GM21576 (cell line): ENCODE measurements around the gene SNX9.
A peak's percentile ranks its signal among the peaks of the same experiment; 100 is the strongest.
"Not testable (repeated sequence)": the region's sequence is repeated elsewhere in the genome, so short reads cannot be mapped to it uniquely, and the experiment has no call there.

Experiments used
- ATAC-seq: cut with Tn5 transposase; IDR thresholded peaks from one replicate; pipeline ENCODE4 v1.9.1; 2021; ENCODE audit warnings: mild to moderate bottlenecking, moderate library complexity; ENCODE audit not compliant: unreplicated experiment

The SNX9 gene

DNA sequence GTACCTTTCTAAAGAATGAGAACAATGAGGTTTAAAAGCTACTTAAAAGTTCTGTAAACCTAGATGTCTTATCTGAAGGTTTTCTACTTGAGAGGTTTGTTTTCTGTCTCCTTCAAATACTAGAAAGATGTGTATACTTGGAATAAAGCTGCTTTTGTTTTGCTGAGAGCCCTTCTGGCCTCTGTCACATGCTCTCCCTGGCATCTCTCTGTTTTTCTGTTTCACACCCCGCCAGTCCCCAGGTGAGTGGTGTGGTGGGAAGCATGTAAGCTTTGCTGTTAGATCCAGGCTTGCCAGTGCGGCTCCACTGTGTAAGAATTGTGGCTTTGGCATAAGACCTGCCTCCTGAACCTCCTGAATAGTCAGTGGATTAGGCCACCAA is 56.8 kb downstream of the SNX9 start:
- peak; percentile 39 for ATAC-seq

GRCh38 chr6:157880534-157880933 is 57.5 kb downstream of the SNX9 start:
- no peak for ATAC-seq

DNA sequence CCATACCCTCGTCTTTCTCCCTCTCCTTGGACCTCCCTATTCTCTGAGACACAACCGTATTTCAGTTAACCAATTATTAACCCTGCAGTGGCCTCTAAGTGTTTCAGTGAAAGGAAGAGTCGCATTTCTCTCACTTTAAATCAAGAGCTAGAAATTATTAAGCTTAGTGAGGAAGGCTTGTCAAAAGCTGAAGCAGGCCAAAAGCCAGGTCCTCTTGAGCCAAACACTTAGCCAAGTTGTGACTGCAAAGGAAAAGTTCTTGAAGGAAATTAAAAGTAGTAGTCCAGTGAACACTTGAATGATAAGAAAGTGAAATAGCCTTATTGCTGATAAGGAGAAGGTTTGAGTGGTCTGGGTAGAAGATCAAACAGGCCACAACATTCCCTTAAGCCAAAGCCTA is 58.3 kb downstream of the SNX9 start:
- no peak for ATAC-seq

DNA sequence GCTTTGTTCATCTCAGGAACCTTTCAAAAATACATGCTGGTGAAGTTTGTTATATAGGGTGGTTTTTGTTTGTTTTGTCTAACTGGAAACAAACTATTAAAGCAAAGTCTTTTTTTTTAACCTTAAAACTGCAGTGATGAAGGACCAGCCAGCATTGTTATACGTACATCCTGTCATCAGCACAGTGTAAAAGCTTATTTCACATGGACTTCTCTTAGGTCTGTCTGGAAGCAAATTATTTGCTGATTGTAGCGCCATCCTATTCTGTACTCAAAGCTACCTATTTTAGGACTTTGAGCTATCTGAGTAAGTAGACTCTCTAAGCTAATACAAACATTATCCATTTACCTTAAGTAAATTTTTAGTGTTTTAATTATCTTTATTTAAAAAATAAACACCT is 61.7 kb downstream of the SNX9 start:
- ATAC-seq, result no peak

- no peak for ATAC-seq
These were observed 62.3 kb downstream of the SNX9 start for GRCh38 chr6:157885211-157885788.

DNA sequence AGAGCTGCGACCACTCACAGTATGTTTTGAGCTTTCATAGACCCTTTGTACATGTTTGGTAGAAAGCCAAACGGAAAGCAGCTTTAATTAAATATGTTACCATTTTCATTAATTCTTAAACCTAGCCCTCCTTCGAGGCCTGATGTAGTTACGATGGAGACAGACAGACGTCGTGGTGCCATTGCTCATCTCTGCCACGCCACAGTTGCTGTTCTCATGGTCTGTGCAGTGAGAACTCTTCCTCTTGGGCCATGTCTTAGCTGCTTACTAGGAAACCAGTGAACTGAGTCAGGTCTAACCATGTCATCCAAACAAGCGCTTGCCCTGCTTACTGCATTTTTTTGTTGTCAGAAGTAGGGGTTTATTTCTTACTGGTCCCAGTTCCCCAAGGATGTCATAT is 62.8 kb downstream of the SNX9 start:
- no peak for ATAC-seq

- no peak for ATAC-seq
These were observed 64.8 kb downstream of the SNX9 start for GRCh38 chr6:157887892-157888291.

DNA sequence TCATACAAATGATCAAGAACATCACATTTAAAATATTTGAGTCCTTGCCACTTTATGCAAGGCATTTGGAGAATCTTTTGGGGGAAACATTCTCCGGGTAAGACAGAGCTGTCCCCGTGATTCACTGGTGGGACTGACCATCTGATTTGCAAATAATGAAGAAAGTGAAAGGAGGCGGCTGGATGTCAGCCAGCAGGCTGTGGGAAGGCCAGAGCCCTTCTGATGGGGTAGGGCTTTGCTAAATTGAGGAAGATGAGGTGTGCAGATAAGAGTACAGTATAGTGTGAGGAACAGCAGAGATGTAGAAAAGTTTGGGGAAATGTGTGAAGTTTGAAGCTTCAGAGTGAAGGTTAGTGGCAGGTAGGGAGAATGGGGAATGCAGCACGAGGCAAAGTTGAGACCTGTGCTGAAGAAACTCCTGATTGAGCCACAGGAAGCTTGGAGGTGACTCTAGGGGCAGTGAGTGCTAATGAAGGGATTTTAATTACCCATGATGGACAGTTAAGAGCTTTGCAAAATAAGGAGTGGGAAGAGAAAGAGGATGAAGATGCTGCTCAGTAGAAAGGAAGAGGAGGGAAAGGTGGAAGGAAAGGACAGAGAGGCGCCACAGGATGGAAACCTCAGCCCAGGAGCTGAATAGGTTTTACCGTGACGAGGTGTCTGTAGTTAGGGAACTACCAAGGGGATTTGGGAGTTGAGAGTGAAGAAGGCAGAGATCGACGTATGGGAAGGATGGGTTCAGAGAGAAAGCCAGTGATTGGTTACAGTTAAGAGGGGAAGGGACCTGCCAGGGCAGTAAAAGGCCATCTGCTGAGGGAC is 68.7 kb downstream of the SNX9 start:
- no peak for ATAC-seq

DNA sequence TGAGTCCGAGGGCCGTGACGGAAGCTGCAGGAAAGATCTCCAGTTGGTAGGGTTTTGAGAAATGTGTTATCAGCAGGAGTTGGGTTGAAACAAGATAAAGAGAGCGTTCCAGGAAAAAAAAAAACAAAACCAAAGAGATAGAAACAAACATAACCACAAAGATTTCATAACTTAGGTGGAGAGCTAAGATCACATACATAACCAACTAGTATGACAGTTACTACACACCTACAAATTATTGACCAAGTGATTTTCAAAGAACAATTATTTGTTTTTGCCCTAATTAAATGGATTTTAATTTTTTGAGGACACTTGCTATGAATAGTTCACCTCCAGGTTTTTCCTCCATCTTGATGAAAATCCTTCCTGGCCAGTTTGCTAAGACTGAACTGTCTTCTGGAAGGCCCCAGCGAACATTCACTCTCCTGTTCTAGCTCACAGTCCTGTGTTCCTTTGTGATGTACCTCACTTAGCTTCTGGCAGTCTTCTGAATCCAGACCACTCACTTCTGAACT is 69.4 kb downstream of the SNX9 start:
- no peak for ATAC-seq

DNA sequence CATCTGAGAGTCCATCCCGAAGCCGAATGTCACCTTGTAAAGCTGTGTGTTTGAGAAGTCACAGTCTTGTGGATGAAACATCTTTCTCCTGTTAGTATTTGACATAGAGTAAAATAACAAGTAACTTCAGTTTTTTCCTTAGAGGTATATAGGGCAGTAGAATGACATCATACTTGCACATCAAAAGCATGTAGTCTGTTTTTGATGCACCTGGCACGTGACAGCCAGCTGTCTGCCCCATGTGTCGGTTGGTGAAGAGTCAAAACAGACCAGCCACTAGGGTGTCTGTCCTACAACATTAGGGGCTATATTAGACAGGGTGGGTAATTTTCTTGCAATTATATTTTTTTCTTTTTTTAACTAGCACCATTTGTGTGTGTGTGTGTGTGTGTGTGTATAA is 70.2 kb downstream of the SNX9 start:
- no peak for ATAC-seq

DNA sequence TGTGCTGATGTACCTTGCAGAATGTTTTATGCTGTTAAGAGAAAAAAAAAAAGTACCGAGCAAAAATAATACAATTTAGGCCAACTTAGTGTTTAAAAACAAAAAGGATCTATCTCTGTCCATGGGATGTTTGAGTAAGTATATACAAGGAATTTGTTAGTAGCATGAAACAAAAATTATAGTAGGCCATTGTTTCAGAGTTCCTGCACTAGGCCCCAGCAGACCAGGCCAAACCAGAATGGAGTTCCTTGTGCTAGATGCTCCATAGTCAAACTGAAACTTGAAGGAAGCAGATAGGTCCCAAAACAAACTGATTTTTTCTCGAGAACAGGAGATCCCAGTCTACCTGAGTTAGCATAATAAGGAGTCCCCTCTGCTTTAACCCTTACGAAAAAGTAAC is 72.5 kb downstream of the SNX9 start:
- no peak for ATAC-seq

GRCh38 chr6:157896932-157897331 is 73.9 kb downstream of the SNX9 start:
- ATAC-seq, result no peak

GRCh38 chr6:157898169-157898568 is 75.1 kb downstream of the SNX9 start:
- no peak for ATAC-seq

DNA sequence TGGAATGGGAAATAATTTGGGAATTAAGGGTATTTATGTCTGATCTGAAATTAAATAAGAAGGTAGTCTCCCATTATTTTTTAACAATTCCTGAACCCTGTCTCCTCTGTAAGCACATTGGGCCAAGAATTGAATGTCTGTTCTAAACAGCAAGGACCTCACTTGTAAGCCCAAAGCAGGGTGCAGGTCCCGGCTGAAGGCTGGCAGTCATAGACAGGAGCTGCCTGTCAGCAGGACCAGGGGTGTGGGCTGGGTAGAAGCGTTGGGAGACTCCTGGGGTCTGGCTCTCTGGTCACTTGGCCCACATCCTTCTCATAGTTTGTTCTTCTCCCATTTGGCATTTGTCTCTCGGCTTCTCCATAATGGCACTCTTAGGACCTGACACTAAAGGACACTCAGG is 75.6 kb downstream of the SNX9 start:
- no peak for ATAC-seq

- ATAC-seq, result not testable (repeated sequence)
These were observed 77.2 kb downstream of the SNX9 start for GRCh38 chr6:157900262-157900661.

- not testable (repeated sequence) for ATAC-seq
These were observed 77.7 kb downstream of the SNX9 start for GRCh38 chr6:157900751-157901150.

DNA sequence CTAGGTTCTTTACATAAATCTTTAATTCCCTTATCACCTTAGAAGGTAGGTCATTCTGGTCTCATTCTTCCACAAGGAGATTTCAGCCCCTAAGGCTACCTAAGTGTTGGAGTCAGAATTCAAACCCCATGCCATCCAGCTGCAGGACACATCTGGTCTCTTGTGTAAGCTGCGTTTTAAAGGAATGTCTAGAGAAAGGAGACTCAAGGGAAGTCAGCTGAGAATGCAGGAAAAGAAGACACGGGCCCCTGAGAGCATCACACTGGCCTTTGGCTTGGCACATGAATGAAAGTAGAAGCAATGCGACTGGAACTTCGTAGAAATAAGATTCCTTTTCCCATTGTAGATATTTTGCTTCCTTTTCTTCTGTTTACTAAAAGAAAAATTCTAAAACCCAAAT is 82.0 kb downstream of the SNX9 start:
- no peak for ATAC-seq

DNA sequence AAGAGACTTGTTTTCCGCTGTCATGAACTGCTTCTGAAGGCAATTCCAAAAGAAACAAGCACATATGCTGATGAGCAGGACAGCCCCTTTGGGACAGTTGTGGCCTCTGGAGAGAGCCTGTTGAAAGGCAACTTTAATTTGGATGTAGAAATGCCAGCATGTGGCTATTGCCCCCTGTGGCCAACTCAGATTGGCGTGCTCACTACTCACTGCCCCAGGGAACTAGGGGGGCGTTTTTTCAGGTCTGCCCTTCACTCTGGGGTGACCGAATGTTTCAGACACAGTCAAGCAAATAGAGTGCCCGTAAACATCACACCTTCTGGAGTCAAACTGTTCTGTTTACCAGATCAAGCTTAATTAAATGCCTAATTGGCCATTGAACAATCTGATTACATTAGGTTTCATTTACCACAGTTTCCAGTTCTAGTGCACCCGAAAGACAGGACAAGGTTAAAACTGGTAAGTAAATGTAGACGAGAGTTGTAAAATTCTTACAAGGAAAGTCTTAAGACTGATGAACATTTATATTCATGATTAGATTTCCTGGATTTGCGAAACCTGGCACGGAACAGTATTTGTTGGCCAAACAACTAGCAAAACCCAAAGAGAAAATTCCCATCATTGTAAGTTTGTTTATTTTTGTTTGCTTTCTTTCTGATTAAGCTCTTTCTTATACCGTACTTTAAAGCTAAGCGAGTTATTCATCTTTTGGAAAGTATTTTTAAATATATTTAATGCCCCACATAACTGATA is 82.7 kb downstream of the SNX9 start:
- ATAC-seq, result no peak

GRCh38 chr6:157906537-157907061 is 83.6 kb downstream of the SNX9 start:
- ATAC-seq, result no peak

GRCh38 chr6:157907651-157908050 is 84.6 kb downstream of the SNX9 start:
- ATAC-seq, result no peak
